Parathyroid adenoma (tissue), 2 donors: ENCODE measurements around the gene LDLRAP1.
"Not testable (repeated sequence)": the region's sequence is repeated elsewhere in the genome, so short reads cannot be mapped to it uniquely, and the experiment has no call there.

Source experiments
- H2AFZ ChIP-seq: fragments of 300-600 bp; sonication (generic); one replicate; pipeline ENCODE4 v1.7.0; 2017; ENCODE audit warnings: antibody characterized with exemption, mild to moderate bottlenecking
- H3K27ac ChIP-seq: fragments of 300-600 bp; sonication (generic); one replicate; pipeline ENCODE4 v1.7.0; 2017
- H3K27me3 ChIP-seq: fragments of 300-600 bp; sonication (generic); one replicate; pipeline ENCODE4 v1.7.0; 2017; ENCODE audit warnings: low read length; ENCODE audit not compliant: control insufficient read depth, insufficient read depth
- H3K36me3 ChIP-seq: fragments of 300-600 bp; sonication (generic); one replicate; pipeline ENCODE4 v1.7.0; 2017; ENCODE audit warnings: low read length; ENCODE audit not compliant: control insufficient read depth, insufficient read depth
- H3K4me1 ChIP-seq: fragments of 300-600 bp; sonication (generic); one replicate; pipeline ENCODE4 v1.7.0; 2017; ENCODE audit warnings: control low read depth
- H3K4me2 ChIP-seq: fragments of 300-600 bp; sonication (generic); one replicate; pipeline ENCODE4 v1.7.0; 2017; ENCODE audit warnings: low read length
- H3K4me3 ChIP-seq: fragments of 300-600 bp; sonication (generic); one replicate; pipeline ENCODE4 v1.7.0; 2017; ENCODE audit warnings: low read depth, low read length
- H3K79me2 ChIP-seq: fragments of 300-600 bp; sonication (generic); one replicate; pipeline ENCODE4 v1.7.0; 2017; ENCODE audit warnings: control low read depth
- H3K9ac ChIP-seq: fragments of 300-600 bp; sonication (generic); one replicate; pipeline ENCODE4 v1.7.0; 2017; ENCODE audit warnings: mild to moderate bottlenecking
- H3K9me3 ChIP-seq: fragments of 300-600 bp; sonication (generic); one replicate; pipeline ENCODE4 v1.7.0; 2017; ENCODE audit warnings: low read length; ENCODE audit not compliant: control insufficient read depth
- TF ChIP-seq, protein P1 (sequence below): fragments of 300-600 bp; sonication (generic); IDR thresholded peaks from one replicate; pipeline ENCODE4 v1.7.0; 2017; ENCODE audit warnings: antibody characterized with exemption, mild to moderate bottlenecking
- donor health status: primary hyperparathyroidism.

LDLRAP1 gene

DNA sequence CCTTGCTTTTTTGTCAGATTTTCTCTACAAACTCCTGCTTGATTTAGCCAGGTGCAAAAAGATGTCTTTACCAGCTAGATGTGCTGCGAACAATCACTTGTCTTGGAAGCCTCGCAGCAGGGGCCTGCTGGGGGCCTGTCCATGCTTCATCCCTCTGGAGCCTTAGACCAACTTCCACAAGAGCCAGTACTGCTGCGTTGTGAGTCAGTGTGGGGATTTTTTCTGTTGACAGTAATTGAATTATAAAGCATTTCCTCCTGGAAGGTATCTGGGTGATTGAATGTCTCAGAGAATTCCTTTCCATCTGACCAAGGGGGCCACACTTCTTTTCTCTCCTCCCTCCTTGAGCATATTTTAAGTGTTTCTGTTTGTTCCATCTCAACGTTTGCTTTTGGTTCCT is 40.4 kb upstream of the LDLRAP1 start:
- no peak overlapping the region for H3K4me2 ChIP-seq
- no peak overlapping the region for H3K9ac ChIP-seq
- no peaks in the 10 kb centered on the region for H3K9me3 ChIP-seq
- H3K27me3 ChIP-seq: no peaks in the 10 kb centered on the region
- no peak overlapping the region for H2AFZ ChIP-seq
- no peaks in the 10 kb centered on the region for H3K4me1 ChIP-seq
- H3K36me3 ChIP-seq: no peaks in the 10 kb centered on the region
- H3K79me2 ChIP-seq: no peaks in the 10 kb centered on the region
- TF ChIP-seq, protein P1, sequence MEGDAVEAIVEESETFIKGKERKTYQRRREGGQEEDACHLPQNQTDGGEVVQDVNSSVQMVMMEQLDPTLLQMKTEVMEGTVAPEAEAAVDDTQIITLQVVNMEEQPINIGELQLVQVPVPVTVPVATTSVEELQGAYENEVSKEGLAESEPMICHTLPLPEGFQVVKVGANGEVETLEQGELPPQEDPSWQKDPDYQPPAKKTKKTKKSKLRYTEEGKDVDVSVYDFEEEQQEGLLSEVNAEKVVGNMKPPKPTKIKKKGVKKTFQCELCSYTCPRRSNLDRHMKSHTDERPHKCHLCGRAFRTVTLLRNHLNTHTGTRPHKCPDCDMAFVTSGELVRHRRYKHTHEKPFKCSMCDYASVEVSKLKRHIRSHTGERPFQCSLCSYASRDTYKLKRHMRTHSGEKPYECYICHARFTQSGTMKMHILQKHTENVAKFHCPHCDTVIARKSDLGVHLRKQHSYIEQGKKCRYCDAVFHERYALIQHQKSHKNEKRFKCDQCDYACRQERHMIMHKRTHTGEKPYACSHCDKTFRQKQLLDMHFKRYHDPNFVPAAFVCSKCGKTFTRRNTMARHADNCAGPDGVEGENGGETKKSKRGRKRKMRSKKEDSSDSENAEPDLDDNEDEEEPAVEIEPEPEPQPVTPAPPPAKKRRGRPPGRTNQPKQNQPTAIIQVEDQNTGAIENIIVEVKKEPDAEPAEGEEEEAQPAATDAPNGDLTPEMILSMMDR: no peak
- H3K4me3 ChIP-seq: no peak overlapping the region
- H3K27ac ChIP-seq: no peak overlapping the region

DNA sequence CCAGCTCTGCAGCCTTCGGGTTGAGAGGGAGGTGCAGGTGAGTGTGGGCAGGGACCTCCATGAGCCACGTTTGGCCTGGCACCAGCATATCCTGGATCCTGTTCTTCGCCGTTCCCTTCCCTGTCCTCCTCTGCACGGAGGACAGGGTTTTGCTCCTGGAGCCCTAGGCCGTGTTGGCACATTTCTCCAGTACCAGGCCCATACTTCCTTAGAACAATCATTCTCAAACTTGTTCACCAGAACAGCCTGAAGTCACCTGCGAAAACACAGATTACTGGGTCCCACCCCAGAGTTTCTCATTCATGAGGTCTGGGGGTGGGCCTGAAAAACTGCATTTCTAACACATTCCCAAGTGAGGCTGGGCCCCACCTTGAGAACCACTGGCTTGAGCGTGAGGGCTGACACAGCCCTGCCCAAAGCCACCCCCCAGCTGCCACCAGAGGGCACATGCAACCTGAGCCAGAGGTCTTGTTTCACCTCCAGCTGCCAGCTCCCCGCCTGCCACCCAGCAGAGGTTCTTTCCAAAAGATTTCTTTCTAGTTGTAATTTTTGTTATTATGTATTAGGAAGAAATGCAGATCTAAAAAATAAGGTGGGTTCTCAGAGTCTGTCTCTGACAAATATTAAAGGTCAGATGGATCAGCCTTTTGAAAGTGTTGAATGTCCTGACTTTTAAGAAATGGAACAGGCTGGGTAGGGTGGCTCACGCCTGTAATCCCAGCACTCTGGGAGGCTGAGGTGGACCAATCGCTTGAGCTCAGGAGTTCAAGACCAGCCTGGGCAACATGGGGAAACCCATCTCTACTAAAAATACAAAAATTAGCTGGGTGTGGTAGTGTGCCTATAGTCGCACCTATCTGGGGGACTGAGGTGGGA is 39.6 kb upstream of the LDLRAP1 start:
- Histone ChIP-seq H3K4me3 (no peak overlapping the region), H3K4me2 (no peak overlapping the region), H3K9me3 (no peaks in the 10 kb centered on the region), H3K79me2 (no peaks in the 10 kb centered on the region), H2AFZ (no peak overlapping the region), H3K27ac (no peak overlapping the region), H3K36me3 (no peaks in the 10 kb centered on the region), H3K9ac (no peak overlapping the region), H3K27me3 (no peaks in the 10 kb centered on the region), H3K4me1 (no peaks in the 10 kb centered on the region)
- TF ChIP-seq, protein P1: peak; percentile 57

- no peak overlapping the region for H3K9ac ChIP-seq
Observed at GRCh38 chr1:25504706-25505595, 38.5 kb upstream of the LDLRAP1 start.

GRCh38 chr1:25505656-25506385 is 37.6 kb upstream of the LDLRAP1 start:
- H2AFZ ChIP-seq: no peak overlapping the region
- no peak overlapping the region for H3K4me3 ChIP-seq
- H3K36me3 ChIP-seq: no peaks in the 10 kb centered on the region
- H3K9me3 ChIP-seq: no peaks in the 10 kb centered on the region
- no peaks in the 10 kb centered on the region for H3K27me3 ChIP-seq
- no peak overlapping the region for H3K4me2 ChIP-seq
- TF ChIP-seq, protein P1: no peak
- no peaks in the 10 kb centered on the region for H3K79me2 ChIP-seq
- no peak overlapping the region for H3K27ac ChIP-seq
- H3K9ac ChIP-seq: no peak overlapping the region
- H3K4me1 ChIP-seq: no peaks in the 10 kb centered on the region

More at GRCh38 chr1:25504706-25505595, 38.5 kb upstream of the LDLRAP1 start:
- Histone ChIP-seq H3K27me3 (no peaks in the 10 kb centered on the region), H2AFZ (no peak overlapping the region), H3K9me3 (no peaks in the 10 kb centered on the region), H3K4me2 (no peak overlapping the region), H3K4me1 (no peaks in the 10 kb centered on the region), H3K4me3 (no peak overlapping the region), H3K79me2 (no peaks in the 10 kb centered on the region), H3K27ac (no peak overlapping the region), H3K36me3 (no peaks in the 10 kb centered on the region)
- TF ChIP-seq, protein P1: no peak

GRCh38 chr1:25506566-25507463 is 36.6 kb upstream of the LDLRAP1 start:
- H3K4me1 ChIP-seq, H3K4me3 ChIP-seq, H3K27ac ChIP-seq, H3K9me3 ChIP-seq, H3K4me2 ChIP-seq, H3K79me2 ChIP-seq, H3K27me3 ChIP-seq, H3K36me3 ChIP-seq, H3K9ac ChIP-seq: not testable (repeated sequence)
- peak overlapping the region; percentile 53 for H2AFZ ChIP-seq
